Erythroblast (primary cell): ENCODE data around the gene SPATA19.

Source experiments
- DNase-seq, 2 experiments: peaks; one replicate each; lab custom pipeline; 2025; lab: John Stamatoyannopoulos, UW
- GATA1 ChIP-seq: IDR thresholded peaks from 2 replicates; pipeline ENCODE4 v1.6.1; 2011; ENCODE audit warnings: low read depth, mild to moderate bottlenecking, control low read depth, low read length, moderate library complexity
- POLR2A ChIP-seq: IDR thresholded peaks from 2 replicates; pipeline ENCODE4 v1.6.1; 2011; ENCODE audit warnings: mild to moderate bottlenecking, low read length

The SPATA19 gene

DNA sequence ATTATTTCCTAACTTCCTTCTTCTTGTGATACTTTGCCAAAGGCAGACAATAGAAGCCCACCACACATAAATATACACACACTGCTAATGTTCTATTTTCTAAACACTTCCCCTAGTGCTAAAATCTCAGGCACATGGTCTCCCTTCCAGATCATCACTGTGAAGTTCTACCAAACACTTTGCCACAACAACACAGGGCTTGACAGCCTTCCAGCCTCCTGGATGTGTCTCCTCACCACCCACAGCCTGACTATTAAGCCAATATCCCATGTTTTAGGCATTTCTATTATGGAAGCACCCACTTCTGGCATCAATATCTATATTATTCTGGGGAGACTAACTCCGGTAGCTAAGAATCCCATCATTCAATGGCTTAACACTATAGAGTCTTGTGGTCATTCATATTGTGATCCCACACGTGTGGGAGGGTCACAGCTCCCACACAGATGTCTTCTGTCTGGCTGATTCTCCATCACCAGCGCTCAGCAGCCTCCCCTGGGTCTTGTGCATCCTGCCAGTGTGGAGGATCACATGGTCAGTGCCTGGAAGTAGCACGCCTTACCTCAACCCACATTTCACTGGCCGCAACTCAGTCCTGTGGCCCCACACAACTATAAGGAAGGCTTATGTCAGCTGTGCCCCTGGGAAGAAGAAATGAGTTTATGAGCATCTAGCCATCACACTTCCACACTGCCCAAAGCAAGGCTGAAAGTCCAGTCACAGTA is 29.0 kb downstream of the SPATA19 start:
- no peak for DNase-seq
- TF ChIP-seq POLR2A = no peak
- TF ChIP-seq GATA1 = no peak

- TF ChIP-seq GATA1 (no peak), POLR2A (no peak)
- DNase-seq = no peak
Measured at GRCh38 chr11:133815636-133816035, 29.7 kb downstream of the SPATA19 start.

- no peak for DNase-seq
- TF ChIP-seq GATA1 (no peak), POLR2A (no peak)
Measured at GRCh38 chr11:133814588-133815100, 30.7 kb downstream of the SPATA19 start.

GRCh38 chr11:133811850-133812685 is 33.2 kb downstream of the SPATA19 start:
- DNase-seq = no peak
- TF ChIP-seq POLR2A (no peak), GATA1 (no peak)

DNA sequence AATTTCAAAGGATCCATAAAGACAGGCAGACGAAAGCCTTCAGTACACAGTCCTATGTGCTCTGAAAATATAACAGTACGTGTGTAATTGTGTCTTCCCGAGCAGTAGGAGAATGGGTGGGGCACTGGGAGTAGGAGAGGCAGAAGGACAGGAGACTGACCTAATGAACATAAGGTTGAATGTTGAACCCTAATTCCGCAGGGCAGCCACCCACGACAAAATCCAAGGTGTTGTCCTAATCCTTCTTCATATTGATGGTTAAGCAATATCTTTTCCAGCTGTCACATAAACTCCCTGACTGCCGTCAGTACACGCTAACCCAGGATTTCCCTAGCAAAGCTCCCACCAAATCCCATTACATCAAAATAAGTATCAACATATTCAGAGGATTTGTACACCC is 34.5 kb downstream of the SPATA19 start:
- TF ChIP-seq POLR2A = no peak
- no peak for TF ChIP-seq GATA1
- no peak for DNase-seq

DNA sequence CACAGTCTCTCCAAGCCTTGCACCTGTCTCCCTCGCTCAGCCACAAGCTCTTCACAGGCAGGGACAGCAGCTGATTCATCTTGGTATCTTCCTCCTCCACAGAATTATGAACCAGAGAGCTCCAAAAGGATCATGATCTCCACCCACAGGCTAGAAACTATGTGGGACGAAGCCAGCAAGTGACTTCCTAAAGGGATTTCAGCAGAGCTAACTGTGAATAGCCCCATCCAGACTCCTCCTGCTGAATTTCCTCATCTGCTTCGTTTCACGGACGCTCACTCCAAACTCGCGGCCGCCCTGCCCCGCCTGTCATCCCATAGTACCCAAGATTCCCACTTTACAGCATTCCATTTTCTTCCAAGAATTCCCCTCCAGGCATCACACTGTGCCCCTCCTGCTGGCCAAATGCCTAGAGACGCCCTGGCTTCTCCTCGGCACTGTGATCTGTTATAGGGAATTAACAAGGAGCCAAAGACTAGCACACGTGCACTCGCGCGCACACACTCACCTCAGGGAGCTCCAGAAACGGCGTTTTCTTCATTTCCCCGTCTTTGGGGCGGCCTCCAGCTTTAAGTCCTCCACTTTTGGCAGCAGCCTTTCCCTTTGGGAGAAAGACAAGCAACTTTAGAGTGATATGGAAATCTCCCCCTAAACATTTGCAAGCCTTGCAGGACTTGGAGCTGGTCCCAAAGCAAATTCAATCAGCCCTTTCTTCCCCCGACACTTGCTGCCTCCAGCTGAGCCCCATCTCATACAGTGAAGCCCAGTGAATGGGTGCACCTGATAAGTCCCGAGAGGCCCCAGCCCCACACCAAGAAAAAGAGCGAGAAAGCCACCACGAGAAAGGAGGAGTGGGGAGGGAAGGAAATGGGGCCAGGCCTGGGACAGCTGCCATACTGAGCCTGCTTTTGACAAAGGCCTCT is 35.5 kb downstream of the SPATA19 start:
- DNase-seq = no peak
- TF ChIP-seq GATA1 = no peak
- no peak for TF ChIP-seq POLR2A

DNA sequence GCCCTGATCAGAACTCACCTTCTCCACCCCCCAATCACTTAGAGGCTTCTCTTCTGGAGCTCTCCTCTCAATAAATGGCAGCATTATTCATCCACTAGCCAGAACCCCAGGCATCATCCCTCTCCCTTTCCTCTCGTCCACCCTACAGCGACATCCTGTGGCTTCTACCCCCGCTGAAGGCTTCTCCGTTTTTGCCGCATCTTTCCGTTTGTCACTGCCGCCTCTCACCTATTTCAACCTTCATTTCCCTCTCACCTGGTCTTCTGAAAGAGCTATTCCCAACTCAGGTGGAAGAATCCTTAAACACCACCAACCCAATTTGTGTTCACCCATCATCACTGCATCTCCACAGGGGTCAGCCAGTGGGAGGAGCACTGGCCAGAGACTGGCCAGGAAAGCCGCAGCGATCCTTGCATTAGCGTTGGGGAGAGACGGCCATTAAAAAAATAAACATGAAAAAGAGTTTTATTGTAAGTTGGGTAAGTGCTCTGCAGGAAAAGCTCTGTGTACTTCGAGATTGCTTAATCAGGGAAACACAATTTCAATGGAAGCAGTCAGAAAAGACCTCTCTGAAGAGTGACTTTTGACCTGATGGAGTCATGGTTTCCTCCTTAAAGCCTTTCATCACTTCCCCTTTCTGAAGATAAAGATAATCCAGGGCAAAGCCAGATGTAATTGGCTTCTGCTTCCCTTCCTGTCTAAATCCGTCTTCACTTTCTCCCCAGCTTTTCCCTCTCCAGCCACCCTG is 36.7 kb downstream of the SPATA19 start:
- no peak for DNase-seq

DNA sequence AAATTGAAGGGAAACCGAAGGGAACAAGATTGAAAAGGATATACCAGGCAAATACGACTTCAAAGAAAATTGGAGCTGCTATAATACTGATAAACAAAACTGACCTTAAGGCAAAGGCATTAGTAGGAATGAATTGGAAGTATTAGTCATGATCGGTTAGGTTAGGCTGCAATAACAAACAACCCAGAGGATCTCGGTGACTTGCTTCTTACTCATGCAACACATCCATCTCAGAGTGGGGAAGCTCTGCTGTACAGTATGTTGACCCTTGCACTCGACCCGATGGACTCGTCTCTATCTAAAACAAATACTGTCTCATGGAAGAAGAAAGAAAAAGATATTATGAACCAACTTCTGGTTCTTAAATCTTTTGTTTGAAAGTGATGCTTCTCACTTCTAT is 42.3 kb downstream of the SPATA19 start:
- no peak for DNase-seq
- TF ChIP-seq POLR2A (no peak), GATA1 (no peak)

More for the DNA sequence above, 36.7 kb downstream of the SPATA19 start:
- TF ChIP-seq GATA1 (no peak), POLR2A (no peak)

DNA sequence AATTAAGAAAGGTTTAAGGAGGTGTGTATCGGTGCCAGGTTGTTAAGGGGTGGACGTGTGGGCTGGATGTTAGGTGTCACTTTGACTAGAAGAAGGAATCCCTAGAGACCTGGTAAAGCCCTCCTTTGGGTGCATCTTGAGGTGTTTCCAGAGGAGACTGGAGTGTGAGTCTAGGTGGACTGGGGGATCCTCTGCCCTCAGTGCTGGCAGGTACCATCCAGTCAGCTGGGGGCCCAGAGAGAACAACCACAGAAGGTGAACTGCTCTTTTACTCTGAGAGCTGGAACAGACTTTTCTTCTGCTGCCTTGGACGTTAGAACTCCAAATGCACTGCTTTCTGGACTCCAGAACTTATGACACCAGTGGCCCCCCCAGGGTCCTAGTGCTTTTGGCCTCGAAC is 44.0 kb downstream of the SPATA19 start:
- no peak for TF ChIP-seq POLR2A
- no peak for TF ChIP-seq GATA1
- DNase-seq = no peak

GRCh38 chr11:133800666-133801065 is 44.6 kb downstream of the SPATA19 start:
- no peak for DNase-seq
- TF ChIP-seq POLR2A = no peak
- no peak for TF ChIP-seq GATA1

DNA sequence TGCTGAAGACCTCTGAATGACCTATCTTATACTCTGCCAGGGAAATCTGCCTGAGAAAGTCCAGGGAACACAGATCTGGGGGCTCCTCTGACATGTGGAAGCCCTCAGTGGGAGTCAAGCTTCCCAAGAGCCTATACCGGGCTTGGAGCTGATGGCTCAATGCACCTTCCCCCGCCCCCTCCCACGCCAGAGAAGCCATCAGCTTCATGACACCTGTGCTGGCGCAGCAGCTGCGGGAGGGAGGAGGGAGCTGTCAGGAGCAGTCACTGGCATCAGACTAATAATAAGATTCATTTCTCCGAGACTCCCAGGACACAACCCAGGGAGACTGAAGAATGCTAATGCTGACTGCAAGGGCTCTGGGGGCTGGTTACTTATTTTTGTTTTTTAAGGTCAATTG is 47.8 kb downstream of the SPATA19 start:
- no peak for DNase-seq
- TF ChIP-seq GATA1 (no peak), POLR2A (no peak)

DNA sequence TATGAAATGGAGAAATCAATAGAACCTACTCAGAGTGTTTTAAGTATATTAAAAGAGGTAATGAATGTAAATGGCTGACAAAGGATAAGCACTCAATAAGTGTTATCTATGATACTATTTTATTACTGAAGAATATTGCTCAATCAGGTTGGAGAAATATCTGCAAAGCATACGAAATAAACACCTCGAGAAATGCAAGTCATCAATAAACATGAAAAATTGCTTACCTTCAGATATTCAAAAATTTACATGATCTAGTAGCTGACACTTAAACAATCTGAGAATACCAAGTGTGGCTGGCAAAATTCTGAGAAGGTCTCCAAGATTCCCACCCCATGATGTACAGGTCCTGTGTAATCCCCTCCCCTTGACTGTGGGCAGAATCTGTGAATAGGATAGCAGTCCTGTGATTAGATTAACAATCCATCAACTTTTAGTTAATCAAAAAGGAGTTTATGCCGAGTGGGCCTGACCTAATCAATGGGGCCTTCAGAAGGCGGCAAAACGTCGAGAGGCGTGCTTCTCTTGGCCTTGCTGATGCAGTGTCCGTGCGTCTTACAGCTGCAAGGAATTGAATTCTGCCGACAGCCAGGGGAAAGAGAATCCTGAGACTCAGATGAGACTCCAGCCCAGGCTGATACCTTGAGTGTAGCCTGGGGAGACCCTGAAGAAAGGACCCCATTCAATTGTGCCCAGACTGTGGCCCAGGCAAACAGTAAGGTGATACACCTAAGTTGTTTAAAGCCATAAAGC is 49.1 kb downstream of the SPATA19 start:
- DNase-seq = no peak
- TF ChIP-seq GATA1 (no peak), POLR2A (no peak)

- DNase-seq = no peak
- TF ChIP-seq POLR2A = no peak
- TF ChIP-seq GATA1 = no peak
Measured at GRCh38 chr11:133795088-133795487, 50.2 kb downstream of the SPATA19 start.
